ENCODE results near the gene DHX58. TPM values are rescaled to one million over a fixed set of nuclear protein-coding genes. Genes with fewer than 3 reads are reported as not detected.
"Not testable (repeated sequence)": the region's sequence is repeated elsewhere in the genome, so short reads cannot be mapped to it uniquely, and the experiment has no call there.

DHX58 gene
- total and polyA plus RNA-seq, 4 donors = 6.7 to 19.7 (median 8.8) TPM

- H3K9me3 ChIP-seq (ENCODE audit: control insufficient read depth, insufficient read depth, low read length); DNase-seq (ENCODE audit: low read depth in 4 of 6, low spot score in 6 of 6); H3K4me3 ChIP-seq (ENCODE audit: low read depth, low read length); H3K27me3 ChIP-seq (ENCODE audit: control insufficient read depth, insufficient read depth, low read length); H3K27ac ChIP-seq (ENCODE audit: low read depth, low read length): not testable (repeated sequence)
- peaks cover 26% of the 10 kb centered on the region for H3K4me1 ChIP-seq (ENCODE audit: control insufficient read depth, insufficient read depth, low read length)
- WGBS (ENCODE audit: insufficient coverage) = 100% methylated on average over 4 of the region's 7 CpGs
- H3K36me3 ChIP-seq (ENCODE audit: control insufficient read depth, insufficient read depth, low read length) = peaks cover 17% of the 10 kb centered on the region
Measured at GRCh38 chr17:42140690-42141089, 28.2 kb upstream of the DHX58 start.

- H3K27me3 ChIP-seq (ENCODE audit: control insufficient read depth, insufficient read depth, low read length) = no peaks in the 10 kb centered on the region
- WGBS (ENCODE audit: insufficient coverage) = 84% methylated on average over 6 of the region's 7 CpGs
- peaks cover 10% of the 10 kb centered on the region for H3K36me3 ChIP-seq (ENCODE audit: control insufficient read depth, insufficient read depth, low read length)
- H3K9me3 ChIP-seq (ENCODE audit: control insufficient read depth, insufficient read depth, low read length) = no peaks in the 10 kb centered on the region
- no peak overlapping the region for H3K4me3 ChIP-seq (ENCODE audit: low read depth, low read length)
- H3K27ac ChIP-seq (ENCODE audit: low read depth, low read length) = no peak overlapping the region
- no peak for DNase-seq (ENCODE audit: low read depth in 4 of 6, low spot score in 6 of 6)
- H3K4me1 ChIP-seq (ENCODE audit: control insufficient read depth, insufficient read depth, low read length) = peaks cover 27% of the 10 kb centered on the region
Measured at GRCh38 chr17:42138749-42139492, 26.4 kb upstream of the DHX58 start.

DNA sequence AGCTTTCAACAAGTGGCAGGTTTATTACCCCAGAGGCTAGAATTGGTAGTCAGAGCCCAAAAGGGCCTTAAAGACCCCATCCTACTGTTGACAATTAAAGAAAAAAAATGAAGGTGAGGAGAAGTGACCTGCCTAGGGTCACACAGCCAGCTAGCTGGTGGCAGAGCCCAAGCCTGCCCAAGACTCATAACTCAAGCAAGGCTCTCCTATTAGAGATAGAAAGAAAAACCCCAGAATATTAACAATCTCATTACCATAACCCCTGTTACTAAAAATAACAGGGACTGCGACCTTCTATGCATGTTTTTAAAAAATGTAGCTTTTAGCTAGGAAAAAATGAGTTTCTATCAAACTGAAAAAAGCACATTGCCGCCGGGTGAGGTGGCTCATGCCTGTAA is 24.1 kb upstream of the DHX58 start:
- 100% methylated on average over 2 of the region's 3 CpGs for WGBS (ENCODE audit: insufficient coverage)
- Histone ChIP-seq H3K36me3 (ENCODE audit: control insufficient read depth, insufficient read depth, low read length) (peaks cover 3% of the 10 kb centered on the region), H3K27ac (ENCODE audit: low read depth, low read length) (no peak overlapping the region), H3K4me1 (ENCODE audit: control insufficient read depth, insufficient read depth, low read length) (peaks cover 36% of the 10 kb centered on the region), H3K4me3 (ENCODE audit: low read depth, low read length) (no peak overlapping the region), H3K9me3 (ENCODE audit: control insufficient read depth, insufficient read depth, low read length) (no peaks in the 10 kb centered on the region), H3K27me3 (ENCODE audit: control insufficient read depth, insufficient read depth, low read length) (no peaks in the 10 kb centered on the region)
- no peak for DNase-seq (ENCODE audit: low read depth in 4 of 6, low spot score in 6 of 6)

DNA sequence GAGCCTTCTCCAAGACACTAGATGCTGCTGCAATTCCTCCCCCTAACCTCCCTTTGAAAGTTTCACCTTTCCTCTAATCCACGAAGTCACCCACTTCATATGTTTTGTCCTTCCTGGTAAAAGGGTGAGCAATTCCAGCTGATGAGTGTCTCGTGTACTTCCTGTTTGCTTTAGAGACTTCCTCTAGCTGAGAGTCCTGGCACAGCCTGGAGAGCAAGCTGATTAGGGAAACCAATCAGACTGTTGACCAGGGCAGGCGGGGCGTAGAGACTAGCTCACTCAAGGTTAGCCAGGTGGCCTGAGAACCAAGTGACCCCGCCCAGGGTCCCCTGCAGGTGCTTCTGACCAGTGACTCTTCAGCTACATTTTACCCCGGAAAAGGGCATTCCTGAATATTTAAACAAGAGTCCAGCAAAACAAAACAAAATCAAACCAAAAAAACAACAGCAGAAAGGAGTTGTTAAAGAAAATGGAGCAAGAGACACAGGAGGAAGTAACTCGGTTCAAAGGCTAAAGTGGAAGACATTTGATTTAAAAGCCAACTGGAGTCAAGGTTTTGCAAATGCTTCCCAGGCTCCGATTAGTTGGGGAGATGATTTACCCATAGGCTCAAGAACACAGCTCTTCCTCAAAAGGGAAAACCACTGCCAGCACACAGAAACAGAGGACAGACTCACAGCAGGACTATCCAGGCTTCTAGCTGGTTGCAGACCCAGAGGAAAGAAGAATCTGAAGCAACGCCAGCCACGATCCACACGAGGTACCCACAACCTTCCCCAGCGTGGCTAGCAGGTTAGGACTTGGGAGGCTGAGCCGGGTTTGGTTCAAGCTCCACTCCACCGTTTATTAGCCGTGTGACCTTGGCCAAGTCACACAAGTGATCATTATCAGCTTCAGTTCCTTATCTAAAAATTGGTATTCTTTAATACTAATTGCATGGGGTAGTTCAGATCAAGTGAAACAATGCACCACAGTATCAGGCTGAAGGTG is 23.4 kb upstream of the DHX58 start:
- H3K4me1 ChIP-seq (ENCODE audit: control insufficient read depth, insufficient read depth, low read length) = peaks cover 43% of the 10 kb centered on the region
- WGBS (ENCODE audit: insufficient coverage) = 82% methylated on average over 9 of the region's 15 CpGs

GRCh38 chr17:42135151-42135550 is 22.6 kb upstream of the DHX58 start:
- peaks cover 13% of the 10 kb centered on the region for H3K36me3 ChIP-seq (ENCODE audit: control insufficient read depth, insufficient read depth, low read length)
- no peak overlapping the region for H3K27ac ChIP-seq (ENCODE audit: low read depth, low read length)
- peaks cover 51% of the 10 kb centered on the region for H3K4me1 ChIP-seq (ENCODE audit: control insufficient read depth, insufficient read depth, low read length)
- no peak for DNase-seq (ENCODE audit: low read depth in 4 of 6, low spot score in 6 of 6)
- WGBS (ENCODE audit: insufficient coverage) = 92% methylated on average over 2 of the region's 6 CpGs
- H3K9me3 ChIP-seq (ENCODE audit: control insufficient read depth, insufficient read depth, low read length) = no peaks in the 10 kb centered on the region
- H3K4me3 ChIP-seq (ENCODE audit: low read depth, low read length) = no peak overlapping the region
- no peaks in the 10 kb centered on the region for H3K27me3 ChIP-seq (ENCODE audit: control insufficient read depth, insufficient read depth, low read length)

More for the DNA sequence above, 23.4 kb upstream of the DHX58 start:
- H3K4me3 ChIP-seq (ENCODE audit: low read depth, low read length) = no peak overlapping the region
- DNase-seq (ENCODE audit: low read depth in 4 of 6, low spot score in 6 of 6) = no peak
- peaks cover 7% of the 10 kb centered on the region for H3K36me3 ChIP-seq (ENCODE audit: control insufficient read depth, insufficient read depth, low read length)
- H3K27me3 ChIP-seq (ENCODE audit: control insufficient read depth, insufficient read depth, low read length) = no peaks in the 10 kb centered on the region
- H3K9me3 ChIP-seq (ENCODE audit: control insufficient read depth, insufficient read depth, low read length) = no peaks in the 10 kb centered on the region
- H3K27ac ChIP-seq (ENCODE audit: low read depth, low read length) = no peak overlapping the region

- peaks cover 29% of the 10 kb centered on the region for H3K36me3 ChIP-seq (ENCODE audit: control insufficient read depth, insufficient read depth, low read length)
- H3K27me3 ChIP-seq (ENCODE audit: control insufficient read depth, insufficient read depth, low read length) = no peaks in the 10 kb centered on the region
- peak overlapping the region; percentile 70 for H3K27ac ChIP-seq (ENCODE audit: low read depth, low read length)
- H3K4me3 ChIP-seq (ENCODE audit: low read depth, low read length) = no peak overlapping the region
- peaks cover 42% of the 10 kb centered on the region for H3K4me1 ChIP-seq (ENCODE audit: control insufficient read depth, insufficient read depth, low read length)
- H3K9me3 ChIP-seq (ENCODE audit: control insufficient read depth, insufficient read depth, low read length) = no peaks in the 10 kb centered on the region
- 32% methylated on average over 4 of the region's 4 CpGs for WGBS (ENCODE audit: insufficient coverage)
- peak in 1 of 6 donors; percentile 82 for DNase-seq (ENCODE audit: low read depth in 4 of 6, low spot score in 6 of 6)
Measured at GRCh38 chr17:42133461-42134041, 21.0 kb upstream of the DHX58 start.

- H3K27me3 ChIP-seq (ENCODE audit: control insufficient read depth, insufficient read depth, low read length) = no peaks in the 10 kb centered on the region
- whole genome bisulfite sequencing (ENCODE audit: insufficient coverage) = 27% methylated on average over 3 of the region's 3 CpGs
- H3K9me3 ChIP-seq (ENCODE audit: control insufficient read depth, insufficient read depth, low read length) = no peaks in the 10 kb centered on the region
- H3K4me3 ChIP-seq (ENCODE audit: low read depth, low read length) = no peak overlapping the region
- H3K36me3 ChIP-seq (ENCODE audit: control insufficient read depth, insufficient read depth, low read length) = peaks cover 35% of the 10 kb centered on the region
- peaks cover 37% of the 10 kb centered on the region for H3K4me1 ChIP-seq (ENCODE audit: control insufficient read depth, insufficient read depth, low read length)
- DNase-seq (ENCODE audit: low read depth in 4 of 6, low spot score in 6 of 6) = peak in 2 of 6 donors; percentile 67 to 76
- peak overlapping the region; percentile 72 for H3K27ac ChIP-seq (ENCODE audit: low read depth, low read length)
Measured at GRCh38 chr17:42132941-42133340, 20.4 kb upstream of the DHX58 start.

DNA sequence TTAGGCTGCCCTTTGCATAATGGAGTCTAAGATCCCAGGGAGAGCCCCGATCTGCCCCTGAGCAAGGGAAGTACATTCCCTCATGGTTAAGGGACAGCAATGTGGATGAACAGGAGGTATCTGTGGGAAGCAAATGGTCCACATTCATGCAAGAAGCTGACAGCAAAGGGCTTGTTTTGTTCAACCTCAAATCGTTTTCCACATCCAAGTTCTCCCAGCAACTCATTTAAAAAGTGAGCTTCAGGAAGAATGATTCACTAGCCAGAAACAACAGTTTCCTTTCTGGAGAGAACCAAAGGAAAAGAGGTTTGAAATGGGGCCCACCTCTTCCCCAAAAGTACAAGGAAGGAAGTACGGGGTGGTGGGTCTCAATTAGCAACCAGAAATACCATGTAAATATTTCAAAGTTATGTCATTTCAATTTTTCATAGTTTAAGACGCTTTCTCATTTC is 19.5 kb upstream of the DHX58 start:
- peak in 2 of 6 donors; percentile 9 to 45 for DNase-seq (ENCODE audit: low read depth in 4 of 6, low spot score in 6 of 6)
- Histone ChIP-seq H3K36me3 (ENCODE audit: control insufficient read depth, insufficient read depth, low read length) (peaks cover 42% of the 10 kb centered on the region), H3K9me3 (ENCODE audit: control insufficient read depth, insufficient read depth, low read length) (no peaks in the 10 kb centered on the region), H3K4me1 (ENCODE audit: control insufficient read depth, insufficient read depth, low read length) (peaks cover 37% of the 10 kb centered on the region), H3K27ac (ENCODE audit: low read depth, low read length) (peak overlapping the region; percentile 72), H3K4me3 (ENCODE audit: low read depth, low read length) (no peak overlapping the region), H3K27me3 (ENCODE audit: control insufficient read depth, insufficient read depth, low read length) (no peaks in the 10 kb centered on the region)
- 67% methylated on average over 1 of the region's 4 CpGs for WGBS (ENCODE audit: insufficient coverage)

- H3K4me3 ChIP-seq (ENCODE audit: low read depth, low read length) = no peak overlapping the region
- H3K36me3 ChIP-seq (ENCODE audit: control insufficient read depth, insufficient read depth, low read length) = peaks cover 45% of the 10 kb centered on the region
- no peak for DNase-seq (ENCODE audit: low read depth in 4 of 6, low spot score in 6 of 6)
- 85% methylated on average over 3 of the region's 4 CpGs for WGBS (ENCODE audit: insufficient coverage)
- peak overlapping the region; percentile 72 for H3K27ac ChIP-seq (ENCODE audit: low read depth, low read length)
- no peaks in the 10 kb centered on the region for H3K27me3 ChIP-seq (ENCODE audit: control insufficient read depth, insufficient read depth, low read length)
- peaks cover 37% of the 10 kb centered on the region for H3K4me1 ChIP-seq (ENCODE audit: control insufficient read depth, insufficient read depth, low read length)
- H3K9me3 ChIP-seq (ENCODE audit: control insufficient read depth, insufficient read depth, low read length) = no peaks in the 10 kb centered on the region
Measured at GRCh38 chr17:42131232-42131631, 18.7 kb upstream of the DHX58 start.
